ENCODE data around the gene CTLA4. TPM values are rescaled to one million over a fixed set of nuclear protein-coding genes. Genes with fewer than 3 reads are reported as not detected.

CTLA4 gene
- total RNA-seq: 0.31 TPM
- 1 to 10 TPM in 1 of 8 donors, under 1 TPM in 2, not detected in 5; 0.14 to 1.1 (median 0.50) TPM for polyA plus RNA-seq (ENCODE audit: insufficient read depth in 1 of 8, insufficient read length in 8 of 8, low replicate concordance in 1 of 8)
- long read RNA-seq, donor 1: 0 reads
- long read RNA-seq, donor 2: 0 reads
- long read RNA-seq, donor 3: 0 reads
- long read RNA-seq, donor 4: 0 reads
- long read RNA-seq, donor 5: 0 reads
- long read RNA-seq, donor 6: 0 reads
- long read RNA-seq, donor 7: 0 reads
- long read RNA-seq, donor 8: 0 reads
- long read RNA-seq, donor 9: 0 reads
- long read RNA-seq, donor 10: 0 reads
- long read RNA-seq, donor 11: 0 reads

- 100% methylated on average over 1 of the region's 6 CpGs for WGBS (ENCODE audit: insufficient coverage)
- H3K4me1 ChIP-seq (ENCODE audit: control insufficient read depth, insufficient read depth, low read length): peaks cover 2% of the 10 kb centered on the region
These were observed at the start of gene CTLA4 for GRCh38 chr2:203867561-203868200. Gene CTLA4 (plus strand): TSS chr2:203867771. CDS start chr2:203867943, 172 bp downstream.

GRCh38 chr2:203818656-203819055 lies 48.9 kb upstream of the CTLA4 start:
- Histone ChIP-seq H3K27ac (ENCODE audit: low read length) (no peak overlapping the region), H3K4me3 (ENCODE audit: low read length) (no peak overlapping the region), H3K36me3 (ENCODE audit: control insufficient read depth, insufficient read depth, low read length) (no peaks in the 10 kb centered on the region), H3K27me3 (ENCODE audit: control insufficient read depth, insufficient read depth, low read length) (no peaks in the 10 kb centered on the region), H3K4me1 (ENCODE audit: control insufficient read depth, insufficient read depth, low read length) (peaks cover 24% of the 10 kb centered on the region), H3K9me3 (replicated peaks; ENCODE audit: control insufficient read depth, low read depth, low read length) (no peaks in the 10 kb centered on the region)
- WGBS (ENCODE audit: insufficient coverage): 89% methylated on average over 1 of the region's 2 CpGs
- no peak for DNase-seq

More at GRCh38 chr2:203867561-203868200, at the start of gene CTLA4:
- Histone ChIP-seq H3K4me3 (ENCODE audit: low read length) (no peak within 1 kb of the TSS), H3K36me3 (ENCODE audit: control insufficient read depth, insufficient read depth, low read length) (no peaks in the 10 kb centered on the region), H3K9me3 (replicated peaks; ENCODE audit: control insufficient read depth, low read depth, low read length) (no peaks in the 10 kb centered on the region), H3K27me3 (ENCODE audit: control insufficient read depth, insufficient read depth, low read length) (no peaks in the 10 kb centered on the region), H3K27ac (ENCODE audit: low read length) (no peak within 1 kb of the TSS)
- DNase-seq: no peak

- no peak overlapping the region for H3K27ac ChIP-seq (ENCODE audit: low read length)
- WGBS (ENCODE audit: insufficient coverage): 41% methylated on average over 3 of the region's 14 CpGs
- H3K27me3 ChIP-seq (ENCODE audit: control insufficient read depth, insufficient read depth, low read length): no peaks in the 10 kb centered on the region
- H3K36me3 ChIP-seq (ENCODE audit: control insufficient read depth, insufficient read depth, low read length): no peaks in the 10 kb centered on the region
- no peaks in the 10 kb centered on the region for H3K9me3 ChIP-seq (replicated peaks; ENCODE audit: control insufficient read depth, low read depth, low read length)
- H3K4me1 ChIP-seq (ENCODE audit: control insufficient read depth, insufficient read depth, low read length): peaks cover 24% of the 10 kb centered on the region
- DNase-seq: no peak
- no peak overlapping the region for H3K4me3 ChIP-seq (ENCODE audit: low read length)
These were observed 48.0 kb upstream of the CTLA4 start for GRCh38 chr2:203819434-203820133.

- Histone ChIP-seq H3K4me1 (ENCODE audit: control insufficient read depth, insufficient read depth, low read length) (peaks cover 15% of the 10 kb centered on the region), H3K9me3 (replicated peaks; ENCODE audit: control insufficient read depth, low read depth, low read length) (no peaks in the 10 kb centered on the region), H3K36me3 (ENCODE audit: control insufficient read depth, insufficient read depth, low read length) (no peaks in the 10 kb centered on the region), H3K4me3 (ENCODE audit: low read length) (no peak overlapping the region), H3K27ac (ENCODE audit: low read length) (no peak overlapping the region), H3K27me3 (ENCODE audit: control insufficient read depth, insufficient read depth, low read length) (no peaks in the 10 kb centered on the region)
- no peak for DNase-seq
- no CpG with 5 or more reads among the region's 2 CpGs for WGBS (ENCODE audit: insufficient coverage)
These were observed 46.6 kb upstream of the CTLA4 start for GRCh38 chr2:203820969-203821368.

GRCh38 chr2:203822240-203822639 lies 45.3 kb upstream of the CTLA4 start:
- 77% methylated on average over 5 of the region's 6 CpGs for WGBS (ENCODE audit: insufficient coverage)
- no peak for DNase-seq
- H3K9me3 ChIP-seq (replicated peaks; ENCODE audit: control insufficient read depth, low read depth, low read length): no peaks in the 10 kb centered on the region
- H3K4me1 ChIP-seq (ENCODE audit: control insufficient read depth, insufficient read depth, low read length): peaks cover 12% of the 10 kb centered on the region
- H3K36me3 ChIP-seq (ENCODE audit: control insufficient read depth, insufficient read depth, low read length): no peaks in the 10 kb centered on the region
- no peak overlapping the region for H3K27ac ChIP-seq (ENCODE audit: low read length)
- no peaks in the 10 kb centered on the region for H3K27me3 ChIP-seq (ENCODE audit: control insufficient read depth, insufficient read depth, low read length)
- H3K4me3 ChIP-seq (ENCODE audit: low read length): no peak overlapping the region

GRCh38 chr2:203823173-203823572 lies 44.4 kb upstream of the CTLA4 start:
- no peak for DNase-seq
- Histone ChIP-seq H3K4me1 (ENCODE audit: control insufficient read depth, insufficient read depth, low read length) (peaks cover 5% of the 10 kb centered on the region), H3K9me3 (replicated peaks; ENCODE audit: control insufficient read depth, low read depth, low read length) (no peaks in the 10 kb centered on the region), H3K36me3 (ENCODE audit: control insufficient read depth, insufficient read depth, low read length) (no peaks in the 10 kb centered on the region), H3K27ac (ENCODE audit: low read length) (no peak overlapping the region), H3K4me3 (ENCODE audit: low read length) (no peak overlapping the region), H3K27me3 (ENCODE audit: control insufficient read depth, insufficient read depth, low read length) (no peaks in the 10 kb centered on the region)
- no CpG with 5 or more reads among the region's 3 CpGs for WGBS (ENCODE audit: insufficient coverage)

GRCh38 chr2:203824057-203824456 lies 43.5 kb upstream of the CTLA4 start:
- H3K27ac ChIP-seq (ENCODE audit: low read length): no peak overlapping the region
- no peak for DNase-seq
- H3K36me3 ChIP-seq (ENCODE audit: control insufficient read depth, insufficient read depth, low read length): no peaks in the 10 kb centered on the region
- no peak overlapping the region for H3K4me3 ChIP-seq (ENCODE audit: low read length)
- no peaks in the 10 kb centered on the region for H3K9me3 ChIP-seq (replicated peaks; ENCODE audit: control insufficient read depth, low read depth, low read length)
- peaks cover 5% of the 10 kb centered on the region for H3K4me1 ChIP-seq (ENCODE audit: control insufficient read depth, insufficient read depth, low read length)
- 82% methylated on average over 4 of the region's 4 CpGs for WGBS (ENCODE audit: insufficient coverage)
- no peaks in the 10 kb centered on the region for H3K27me3 ChIP-seq (ENCODE audit: control insufficient read depth, insufficient read depth, low read length)

GRCh38 chr2:203824603-203825002 lies 43.0 kb upstream of the CTLA4 start:
- Histone ChIP-seq H3K9me3 (replicated peaks; ENCODE audit: control insufficient read depth, low read depth, low read length) (no peaks in the 10 kb centered on the region), H3K4me3 (ENCODE audit: low read length) (no peak overlapping the region)
- WGBS (ENCODE audit: insufficient coverage): 79% methylated on average over 3 of the region's 3 CpGs

GRCh38 chr2:203826704-203827103 lies 40.9 kb upstream of the CTLA4 start:
- no peak overlapping the region for H3K27ac ChIP-seq (ENCODE audit: low read length)
- WGBS (ENCODE audit: insufficient coverage): no CpG with 5 or more reads among the region's 1 CpG

More at GRCh38 chr2:203824603-203825002, 43.0 kb upstream of the CTLA4 start:
- DNase-seq: no peak
- no peaks in the 10 kb centered on the region for H3K36me3 ChIP-seq (ENCODE audit: control insufficient read depth, insufficient read depth, low read length)
- H3K4me1 ChIP-seq (ENCODE audit: control insufficient read depth, insufficient read depth, low read length): peaks cover 3% of the 10 kb centered on the region
- H3K27ac ChIP-seq (ENCODE audit: low read length): no peak overlapping the region
- no peaks in the 10 kb centered on the region for H3K27me3 ChIP-seq (ENCODE audit: control insufficient read depth, insufficient read depth, low read length)

More at GRCh38 chr2:203826704-203827103, 40.9 kb upstream of the CTLA4 start:
- H3K27me3 ChIP-seq (ENCODE audit: control insufficient read depth, insufficient read depth, low read length): no peaks in the 10 kb centered on the region
- no peaks in the 10 kb centered on the region for H3K4me1 ChIP-seq (ENCODE audit: control insufficient read depth, insufficient read depth, low read length)
- no peak for DNase-seq
- no peak overlapping the region for H3K4me3 ChIP-seq (ENCODE audit: low read length)
- no peaks in the 10 kb centered on the region for H3K36me3 ChIP-seq (ENCODE audit: control insufficient read depth, insufficient read depth, low read length)
- no peaks in the 10 kb centered on the region for H3K9me3 ChIP-seq (replicated peaks; ENCODE audit: control insufficient read depth, low read depth, low read length)

All from muscle of leg (tissue), 16 donors.